ENCODE measurements around the gene MITF.

Gene MITF, protein sequence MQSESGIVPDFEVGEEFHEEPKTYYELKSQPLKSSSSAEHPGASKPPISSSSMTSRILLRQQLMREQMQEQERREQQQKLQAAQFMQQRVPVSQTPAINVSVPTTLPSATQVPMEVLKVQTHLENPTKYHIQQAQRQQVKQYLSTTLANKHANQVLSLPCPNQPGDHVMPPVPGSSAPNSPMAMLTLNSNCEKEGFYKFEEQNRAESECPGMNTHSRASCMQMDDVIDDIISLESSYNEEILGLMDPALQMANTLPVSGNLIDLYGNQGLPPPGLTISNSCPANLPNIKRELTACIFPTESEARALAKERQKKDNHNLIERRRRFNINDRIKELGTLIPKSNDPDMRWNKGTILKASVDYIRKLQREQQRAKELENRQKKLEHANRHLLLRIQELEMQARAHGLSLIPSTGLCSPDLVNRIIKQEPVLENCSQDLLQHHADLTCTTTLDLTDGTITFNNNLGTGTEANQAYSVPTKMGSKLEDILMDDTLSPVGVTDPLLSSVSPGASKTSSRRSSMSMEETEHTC

DNA sequence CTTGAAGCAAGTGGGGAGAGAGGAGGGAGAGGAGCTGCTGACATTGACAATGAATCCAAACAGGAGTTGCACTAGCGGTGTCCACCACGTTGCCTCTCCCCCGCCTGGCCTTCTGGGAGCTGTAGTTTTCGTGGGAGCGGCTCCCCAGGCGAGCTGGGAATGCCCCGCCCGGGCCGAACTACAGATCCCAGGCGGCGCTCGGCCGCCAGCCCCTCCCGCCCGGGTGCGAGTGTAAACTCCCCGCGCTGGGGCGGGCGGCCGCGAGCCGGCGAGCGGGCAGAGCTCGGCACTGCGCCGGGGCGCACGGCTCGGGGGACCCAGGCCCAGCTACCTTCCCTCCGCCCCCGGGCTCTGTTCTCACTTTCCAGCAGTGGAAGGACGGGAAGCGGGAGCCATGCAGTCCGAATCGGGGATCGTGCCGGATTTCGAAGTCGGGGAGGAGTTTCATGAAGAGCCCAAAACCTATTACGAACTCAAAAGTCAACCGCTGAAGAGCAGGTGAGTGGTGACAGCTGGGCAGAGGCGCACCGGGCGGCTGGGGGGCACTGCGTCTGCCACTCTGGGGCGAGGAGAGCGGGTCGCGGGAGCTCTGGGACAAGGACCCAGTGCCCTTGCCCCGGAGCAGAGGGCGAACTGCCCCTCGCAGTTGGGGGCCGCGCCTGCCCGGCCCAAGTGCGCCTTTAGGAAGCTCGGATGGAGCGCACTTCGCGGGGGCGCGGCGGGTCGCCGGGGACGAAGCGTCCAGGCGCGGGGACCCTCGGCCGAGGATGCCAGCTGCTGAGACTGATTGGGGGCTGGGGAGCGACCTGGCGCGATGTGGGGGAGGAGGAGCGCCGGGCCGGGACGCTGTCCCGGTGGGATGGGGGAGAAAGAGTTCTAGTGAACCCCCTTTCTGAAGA lies at the start of gene MITF:
Gene MITF, plus strand, starts transcription at position 261 of the 899 bp plus-strand sequence. Its CDS starts 134 bp downstream, at position 395.
- DNase-seq (ENCODE audit: extremely low spot score, insufficient read length, low read depth) = peak; percentile 60
- peak; percentile 58 for FAIRE-seq

DNA sequence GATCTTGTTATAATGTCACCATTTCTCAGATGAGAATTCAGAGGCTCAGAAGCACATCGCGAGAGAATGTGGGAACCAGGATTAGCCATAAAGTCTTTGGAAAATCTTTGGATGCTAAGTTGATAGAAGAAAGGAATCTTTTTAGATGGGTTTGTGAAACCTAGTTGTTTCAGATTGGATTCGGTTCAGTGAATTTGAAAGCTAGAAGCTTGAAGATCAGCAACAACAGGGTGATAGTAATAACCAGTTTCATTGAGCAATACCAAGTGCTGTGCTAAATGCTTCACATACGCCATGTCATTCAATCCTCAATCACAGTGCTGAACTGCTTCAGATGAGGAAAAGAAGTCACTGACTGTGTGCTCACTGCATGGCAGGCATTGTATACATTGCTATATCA lies 47.4 kb upstream of the MITF start:
- FAIRE-seq = no peak
- DNase-seq (ENCODE audit: extremely low spot score, insufficient read length, low read depth) = no peak

DNA sequence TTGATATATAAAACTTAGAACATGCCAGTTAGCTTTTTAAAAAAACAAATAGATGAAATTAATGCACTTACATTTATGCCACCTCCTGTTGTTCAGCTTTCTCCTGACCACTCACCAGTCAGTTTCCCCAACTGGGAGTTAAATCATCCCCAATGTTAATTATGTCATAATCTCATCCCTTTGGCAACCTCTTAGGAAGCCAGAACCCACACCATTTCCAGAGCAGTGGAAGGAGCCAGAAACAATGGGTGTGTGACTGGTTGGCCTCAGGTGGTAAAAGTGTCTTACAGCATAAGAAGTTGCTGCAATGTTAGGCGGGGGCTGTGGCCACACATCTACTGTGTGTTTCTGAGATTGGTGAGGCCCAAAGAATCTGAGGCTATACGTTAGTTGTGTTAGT lies 46.5 kb upstream of the MITF start:
- no peak for DNase-seq (ENCODE audit: extremely low spot score, insufficient read length, low read depth)
- no peak for FAIRE-seq

DNA sequence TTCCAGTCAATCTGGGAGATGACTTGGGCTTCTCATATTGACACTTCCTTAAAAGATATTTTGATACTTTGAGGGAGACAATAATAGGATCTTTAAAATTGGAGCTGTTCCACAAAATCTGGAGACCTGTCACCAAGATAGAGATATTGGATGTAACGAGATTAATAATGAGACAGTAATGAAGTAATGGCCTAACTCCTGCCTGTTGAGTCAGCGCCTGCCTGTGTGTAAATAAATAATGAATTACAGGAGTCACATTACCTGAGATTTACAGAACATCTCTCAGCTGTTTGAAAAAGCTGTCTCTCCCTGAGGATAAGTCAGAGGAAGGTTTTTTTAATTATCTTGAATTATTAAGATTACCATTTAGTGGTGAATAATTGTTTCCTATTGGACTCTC lies 43.8 kb upstream of the MITF start:
- DNase-seq (ENCODE audit: extremely low spot score, insufficient read length, low read depth) = no peak
- no peak for FAIRE-seq

DNA sequence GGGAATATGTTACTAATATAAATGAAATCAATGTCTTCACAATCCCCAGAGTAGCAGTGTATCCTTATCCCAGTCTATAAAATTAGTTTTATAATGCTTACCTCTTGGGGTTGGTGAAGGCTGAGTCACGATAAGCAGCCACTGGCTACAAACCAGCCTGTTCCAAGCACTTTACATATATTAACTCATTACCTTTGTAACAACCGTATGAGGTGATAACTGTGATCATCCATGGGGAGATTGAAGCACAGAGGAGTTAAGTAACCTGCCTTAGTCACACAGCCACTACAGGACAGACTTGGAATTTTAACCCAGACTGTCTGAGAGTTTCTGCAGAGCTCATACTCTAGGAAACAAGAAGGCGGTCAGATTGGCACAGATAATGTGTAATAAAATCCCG lies 43.3 kb upstream of the MITF start:
- DNase-seq (ENCODE audit: extremely low spot score, insufficient read length, low read depth) (no peak), FAIRE-seq (no peak)

DNA sequence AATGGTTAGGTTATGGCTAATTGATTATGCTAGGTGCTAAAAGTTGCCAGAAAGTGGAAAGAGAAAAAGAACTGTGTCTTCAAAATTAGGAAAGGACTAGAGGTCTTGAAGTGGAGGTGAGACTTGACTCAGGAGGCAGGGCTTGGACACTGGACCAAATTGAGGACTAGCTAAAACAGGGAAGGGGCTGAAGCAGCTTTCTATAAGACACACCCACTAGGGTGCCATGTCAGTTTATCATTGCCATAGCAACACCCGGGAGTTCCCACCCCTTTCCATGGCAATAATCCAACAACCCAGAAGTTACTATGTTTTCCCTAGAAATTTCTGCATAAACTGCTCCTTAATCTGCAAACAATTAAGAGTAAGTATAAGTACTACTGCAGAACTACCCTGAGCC lies 42.9 kb upstream of the MITF start:
- FAIRE-seq = no peak
- DNase-seq (ENCODE audit: extremely low spot score, insufficient read length, low read depth) = no peak

DNA sequence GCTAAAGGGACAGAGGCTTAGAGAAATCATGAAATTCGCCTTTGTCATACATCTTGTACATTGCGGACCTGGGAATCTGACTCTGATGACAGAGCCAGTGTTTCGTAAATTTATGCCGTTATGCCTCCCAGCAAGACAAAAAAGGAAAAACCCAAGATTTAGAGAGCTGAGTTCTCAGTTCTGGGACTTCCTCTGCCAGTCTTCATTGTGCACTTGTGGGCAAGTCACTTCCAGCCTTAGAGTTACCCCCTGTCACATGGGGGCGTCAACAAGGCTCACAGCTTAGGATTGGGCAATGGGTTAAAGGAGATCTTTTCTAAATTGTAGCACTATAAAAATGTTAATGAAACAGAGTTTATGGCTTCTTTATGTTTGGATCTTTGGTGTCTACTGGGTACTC lies 41.9 kb upstream of the MITF start:
- no peak for FAIRE-seq
- no peak for DNase-seq (ENCODE audit: extremely low spot score, insufficient read length, low read depth)

DNA sequence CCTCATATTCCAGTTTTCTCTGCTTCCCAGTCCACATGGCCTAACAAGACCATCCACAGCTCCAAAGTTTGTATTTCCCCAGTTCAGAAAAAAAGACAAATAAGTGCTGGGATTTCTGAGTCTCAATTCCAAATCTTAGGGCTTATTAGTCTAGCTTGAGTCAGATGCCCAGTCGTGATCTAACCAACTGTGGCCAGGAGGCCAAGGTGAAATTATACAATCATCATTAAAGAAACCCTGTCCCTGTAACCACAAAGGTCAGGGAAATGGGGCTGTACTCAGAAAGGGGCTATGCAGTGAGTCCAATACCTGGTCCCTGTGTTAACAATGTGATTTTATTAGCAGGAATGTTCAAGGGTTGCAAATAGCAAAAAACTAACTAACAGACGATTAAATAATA lies 40.5 kb upstream of the MITF start:
- no peak for DNase-seq (ENCODE audit: extremely low spot score, insufficient read length, low read depth)
- FAIRE-seq = no peak

DNA sequence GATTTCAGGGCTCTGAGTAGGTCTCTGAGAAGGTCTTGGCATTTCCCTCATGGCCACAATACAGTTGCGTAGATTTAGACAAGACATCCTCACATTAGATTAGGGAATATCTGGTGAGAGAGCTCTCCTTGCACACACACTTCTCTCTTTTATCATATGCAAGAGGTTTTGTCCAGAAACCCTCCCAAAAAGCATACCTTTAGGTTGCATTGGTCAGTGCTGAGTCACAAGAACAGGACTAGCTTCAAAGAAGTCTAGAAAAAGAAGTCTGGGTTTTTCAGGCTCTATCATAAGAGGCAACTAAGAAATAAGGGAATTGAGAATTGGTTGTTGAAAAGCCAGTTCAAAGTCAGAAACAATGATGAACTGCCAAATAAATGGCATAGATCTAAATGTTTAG lies 40.1 kb upstream of the MITF start:
- DNase-seq (ENCODE audit: extremely low spot score, insufficient read length, low read depth) (no peak), FAIRE-seq (no peak)

DNA sequence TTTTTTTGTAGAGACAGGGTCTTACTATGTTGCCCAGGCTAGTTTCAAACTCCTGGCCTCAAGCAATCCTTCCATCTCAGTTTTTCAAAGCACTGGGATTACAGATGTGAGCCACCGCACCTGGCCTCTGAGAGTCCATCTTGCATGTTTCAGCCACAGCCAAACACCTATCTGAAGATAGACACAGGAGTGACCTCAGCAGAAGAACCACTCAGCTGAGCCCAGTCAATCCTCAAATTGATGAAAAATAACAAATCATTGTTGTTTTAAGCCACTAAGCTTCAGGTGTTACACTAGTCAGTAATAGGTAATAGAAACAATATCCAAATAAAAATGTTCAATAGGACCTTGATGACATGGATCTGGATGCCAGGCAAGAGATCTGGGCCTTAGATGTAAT lies 38.3 kb upstream of the MITF start:
- no peak for DNase-seq (ENCODE audit: extremely low spot score, insufficient read length, low read depth)
- no peak for FAIRE-seq

DNA sequence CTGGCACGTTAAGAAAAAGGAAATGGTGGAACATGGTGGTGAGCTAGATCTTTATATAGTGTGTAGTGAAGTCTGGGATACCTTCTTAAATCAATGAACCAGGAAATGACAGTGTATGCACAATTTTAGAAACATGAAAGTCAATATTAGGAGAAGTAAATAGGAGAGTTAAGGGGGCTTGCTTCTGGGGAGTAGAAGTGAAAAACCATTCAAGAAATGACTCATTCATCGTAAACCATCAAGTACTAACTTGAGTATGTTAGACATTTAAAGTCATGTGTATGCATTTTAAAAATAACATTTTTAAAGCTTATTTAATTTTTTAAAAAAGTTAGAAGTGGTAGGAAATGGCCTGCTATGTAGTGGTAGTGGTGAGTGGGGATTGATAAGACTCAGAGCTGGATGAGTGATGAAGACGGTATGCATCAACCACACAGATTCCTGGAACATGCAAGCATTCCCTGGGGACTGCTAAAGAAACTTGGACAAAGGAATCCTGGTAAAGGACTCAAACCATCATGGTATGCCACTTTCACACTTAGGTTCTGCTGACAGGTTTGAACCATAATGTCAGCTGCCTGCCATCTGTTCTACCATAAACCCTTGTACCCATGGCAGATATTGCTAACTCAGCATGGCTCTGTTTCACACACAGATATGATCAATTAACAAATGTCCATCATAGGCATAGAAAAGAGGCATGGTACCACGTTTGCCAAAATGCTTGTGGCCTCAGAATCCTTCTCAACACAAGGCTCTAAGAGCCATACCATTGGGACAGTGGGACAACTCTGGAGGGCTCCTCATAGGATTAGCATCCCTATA lies 28.9 kb upstream of the MITF start:
- FAIRE-seq = no peak
- DNase-seq (ENCODE audit: extremely low spot score, insufficient read length, low read depth) = no peak

DNA sequence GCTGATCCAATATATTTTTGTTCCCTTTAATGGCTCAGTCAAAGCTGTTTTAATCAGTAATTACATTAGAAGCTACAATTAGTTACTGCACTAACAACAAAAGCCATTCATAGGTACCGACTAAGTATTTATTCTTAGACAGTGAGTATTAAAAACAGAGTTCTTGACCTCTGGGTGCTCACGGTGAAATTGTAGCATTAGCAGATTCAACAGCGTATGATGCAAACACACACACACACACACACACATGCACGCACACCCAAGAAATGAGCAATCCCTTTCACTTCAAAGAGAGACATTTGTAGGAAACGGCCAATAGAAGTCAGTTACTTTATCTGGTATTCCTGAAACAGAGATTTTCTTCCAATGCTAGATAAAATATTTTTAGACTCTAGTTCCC lies 27.0 kb upstream of the MITF start:
- DNase-seq (ENCODE audit: extremely low spot score, insufficient read length, low read depth) (no peak), FAIRE-seq (no peak)

DNA sequence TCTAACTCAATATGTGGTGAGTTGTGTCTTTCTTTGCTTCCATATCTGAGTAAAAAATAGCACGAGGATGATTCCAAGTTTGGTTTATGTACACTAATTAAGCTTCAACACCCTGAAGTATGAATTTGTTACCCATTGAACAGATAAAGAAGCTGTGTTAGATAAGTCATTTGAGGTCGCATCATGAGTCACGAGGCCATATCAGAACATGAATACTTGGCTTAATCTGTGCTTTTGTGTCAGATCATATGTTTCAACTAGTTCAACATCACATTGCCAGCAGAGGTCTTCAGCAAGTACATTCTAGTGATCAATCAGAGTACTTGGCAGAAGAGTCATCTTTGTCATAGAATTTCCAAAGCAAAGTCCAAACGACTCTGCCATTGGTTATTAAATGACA lies 26.3 kb upstream of the MITF start:
- FAIRE-seq (no peak), DNase-seq (ENCODE audit: extremely low spot score, insufficient read length, low read depth) (no peak)

DNA sequence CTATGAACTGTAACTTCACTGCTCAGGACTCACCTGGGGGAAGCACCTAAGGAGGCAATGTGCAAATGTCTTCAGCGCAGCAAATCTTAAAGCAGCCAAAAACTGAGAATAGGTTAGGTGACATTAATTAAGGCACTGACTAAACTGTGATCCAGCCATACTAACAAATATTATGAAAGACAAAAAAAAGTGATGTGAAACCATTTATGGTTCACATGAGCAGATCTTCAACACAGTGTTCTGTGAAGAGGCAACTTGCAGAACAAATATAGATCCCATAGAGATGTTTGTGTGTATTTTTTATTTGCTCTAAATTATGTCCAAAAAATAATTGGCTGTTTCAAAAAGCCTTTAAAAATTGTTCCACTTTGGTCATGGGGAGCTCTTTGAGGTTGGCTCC lies 24.1 kb upstream of the MITF start:
- FAIRE-seq (no peak), DNase-seq (ENCODE audit: extremely low spot score, insufficient read length, low read depth) (no peak)

DNA sequence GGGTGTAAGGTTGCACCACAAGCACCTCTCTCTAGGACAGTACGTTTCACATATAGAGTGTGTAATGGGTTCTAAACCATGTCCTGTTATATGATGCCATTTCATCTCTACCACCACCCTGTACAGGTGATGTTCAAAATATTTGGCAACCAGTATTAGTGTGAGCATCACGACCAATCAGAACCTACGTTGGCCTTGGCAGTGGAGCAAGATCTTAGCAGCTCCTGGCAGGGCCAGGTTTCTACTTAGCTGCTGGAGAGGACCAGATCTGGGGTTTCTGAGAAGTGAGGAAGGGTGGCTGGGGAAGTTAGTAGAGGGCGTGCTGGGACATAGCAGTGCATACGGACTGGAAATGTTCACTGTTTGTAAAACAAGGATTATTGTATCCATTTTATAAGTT lies 23.1 kb upstream of the MITF start:
- no peak for DNase-seq (ENCODE audit: extremely low spot score, insufficient read length, low read depth)
- FAIRE-seq = no peak

DNA sequence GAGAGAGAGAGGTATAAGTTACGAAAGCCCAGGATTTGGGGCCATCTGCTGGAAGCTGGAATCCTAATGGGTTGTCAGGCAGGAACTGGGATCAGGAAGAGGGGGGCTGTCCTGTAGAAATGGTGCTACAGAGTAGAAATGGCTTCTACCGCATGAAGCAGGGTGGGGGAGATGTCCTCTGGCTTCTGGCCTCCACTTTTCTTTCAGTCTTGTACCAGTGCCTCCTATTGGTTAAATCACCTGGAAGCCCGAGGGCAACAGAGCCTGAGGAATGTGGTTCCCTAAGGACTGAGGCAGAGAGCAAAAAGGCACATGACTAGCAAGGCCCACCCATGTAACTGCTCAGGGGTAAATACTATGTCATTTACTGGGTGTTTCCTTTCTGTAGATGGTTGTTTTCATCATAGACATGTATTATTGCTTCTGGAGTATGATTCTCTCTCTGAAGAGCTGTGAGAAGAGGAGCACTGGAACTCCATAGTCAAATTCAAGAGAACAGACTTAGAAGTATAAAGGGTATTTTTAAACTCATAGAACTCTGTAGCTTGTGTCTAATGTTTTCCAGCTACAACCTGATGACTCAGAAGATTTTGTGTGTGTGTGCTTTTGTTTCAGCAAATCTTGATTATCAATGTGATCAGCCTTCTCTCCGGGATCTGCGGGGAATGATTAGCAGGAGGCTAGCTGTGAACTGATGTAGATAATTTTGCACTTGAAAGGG lies 20.2 kb upstream of the MITF start:
- FAIRE-seq (no peak), DNase-seq (ENCODE audit: extremely low spot score, insufficient read length, low read depth) (no peak)

DNA sequence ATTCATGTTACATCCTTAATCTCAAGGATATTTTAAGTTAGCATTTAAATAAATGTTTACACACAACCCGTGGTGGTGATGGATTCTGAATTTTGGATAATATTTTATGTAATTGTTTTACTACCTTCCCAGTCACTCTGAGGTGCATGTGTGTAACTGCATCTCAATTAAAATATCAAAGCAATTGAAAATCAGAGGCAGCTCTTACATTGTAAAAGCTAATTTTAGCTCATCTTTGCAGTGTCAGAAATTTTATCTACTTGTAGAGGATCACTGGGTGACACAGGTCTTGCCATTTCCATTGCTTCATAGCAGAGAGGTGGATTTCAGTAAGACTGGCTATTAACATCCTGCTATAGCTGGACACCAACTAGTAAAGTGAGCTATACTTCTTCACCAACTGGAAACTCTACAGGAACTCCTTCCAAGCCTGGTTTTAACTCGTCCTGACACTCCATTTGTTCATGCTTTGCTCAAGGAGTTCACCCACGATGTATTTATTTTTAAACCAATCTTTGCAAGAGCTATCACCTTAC lies 19.6 kb upstream of the MITF start:
- FAIRE-seq = no peak

DNA sequence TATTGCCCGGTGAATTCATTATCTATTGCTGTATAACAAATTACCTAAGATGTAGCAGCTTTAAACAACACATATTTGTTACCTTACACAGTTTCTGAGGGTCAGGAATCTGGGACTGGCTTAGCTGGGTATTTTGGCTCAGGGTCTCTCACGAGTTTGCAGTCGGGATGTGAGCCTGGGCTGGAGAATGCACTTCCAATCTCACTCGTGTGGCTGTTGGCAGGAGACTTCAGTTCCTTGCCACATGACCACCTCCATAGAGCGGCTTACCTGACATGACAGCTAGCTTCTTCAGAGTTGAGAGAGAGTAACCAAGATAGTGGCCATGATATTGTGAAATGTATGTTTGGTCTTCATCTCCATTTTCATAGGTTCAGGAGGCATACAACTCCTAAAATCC lies 18.4 kb upstream of the MITF start:
- DNase-seq (ENCODE audit: extremely low spot score, insufficient read length, low read depth) (no peak), FAIRE-seq (no peak)

More for the DNA sequence above, 19.6 kb upstream of the MITF start:
- DNase-seq (ENCODE audit: extremely low spot score, insufficient read length, low read depth) = no peak

DNA sequence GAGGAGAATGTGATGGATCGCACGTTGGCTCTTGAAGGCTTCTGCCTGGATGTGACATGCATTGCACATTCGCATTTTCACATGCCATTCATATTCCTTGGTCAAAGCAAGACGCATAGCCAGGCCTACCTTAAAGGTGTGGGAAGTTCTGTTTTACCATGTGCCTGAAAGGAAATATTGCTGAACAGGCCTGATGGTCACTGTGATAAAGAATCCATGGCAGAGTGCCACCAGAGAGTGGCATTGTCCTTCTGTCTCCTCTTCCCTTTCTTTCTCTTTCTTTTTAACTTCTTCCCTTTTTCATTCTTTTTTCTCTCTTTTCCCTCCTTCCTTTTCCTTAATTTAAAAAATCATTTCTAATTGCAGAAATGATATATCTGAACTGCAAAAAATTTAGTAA lies 15.9 kb upstream of the MITF start:
- no peak for DNase-seq (ENCODE audit: extremely low spot score, insufficient read length, low read depth)
- FAIRE-seq = no peak

All from GM18507 (cell line).